HG03159 (cell line): ENCODE measurements around the gene NHLH2.

Experiments used
- ATAC-seq: cut with Tn5 transposase; IDR thresholded peaks from one replicate; pipeline ENCODE4 v1.9.1; 2021; ENCODE audit warnings: mild to moderate bottlenecking, moderate library complexity; ENCODE audit not compliant: unreplicated experiment

NHLH2 gene

DNA sequence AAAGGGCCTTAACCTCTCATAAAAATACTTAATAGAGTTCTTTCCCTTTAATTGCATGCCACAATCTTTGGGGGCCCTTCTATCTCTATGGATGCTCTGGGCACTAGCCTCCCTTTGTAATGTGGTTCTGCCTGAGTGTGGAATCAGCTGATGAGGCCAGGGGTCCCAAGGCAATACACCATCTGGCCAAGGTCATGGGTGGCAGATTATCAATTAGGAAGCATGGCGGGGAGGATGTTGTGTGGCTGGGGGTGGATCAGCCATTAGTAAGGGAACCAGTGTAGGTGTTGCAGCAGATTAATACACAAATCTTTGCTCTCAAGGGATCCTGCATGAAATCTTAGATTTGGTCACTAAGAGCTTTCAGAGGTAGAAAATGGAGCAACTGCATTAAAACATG lies 35.3 kb downstream of the NHLH2 start:
- ATAC-seq = no peak

GRCh38 chr1:115802416-115802815 lies 38.5 kb downstream of the NHLH2 start:
- ATAC-seq = no peak

DNA sequence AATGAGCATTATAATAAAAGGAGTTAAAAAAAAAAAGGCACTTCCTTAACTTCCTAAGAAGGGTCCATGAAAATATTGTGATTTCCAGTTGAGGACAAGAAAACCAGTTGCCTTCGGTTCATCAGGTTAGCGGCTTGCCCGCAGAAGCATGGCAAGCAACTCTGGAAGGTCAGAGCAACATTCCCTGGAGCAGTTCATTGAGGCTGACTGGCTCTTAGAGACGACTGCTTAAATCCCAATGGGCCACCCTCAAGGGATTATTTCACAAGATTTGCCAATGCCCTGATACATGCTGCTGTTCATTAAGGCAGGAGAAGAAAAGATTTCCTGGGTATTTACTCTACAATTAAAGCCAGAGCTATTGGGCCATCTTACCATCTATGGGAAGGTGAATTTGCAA lies 43.4 kb downstream of the NHLH2 start:
- ATAC-seq = no peak

DNA sequence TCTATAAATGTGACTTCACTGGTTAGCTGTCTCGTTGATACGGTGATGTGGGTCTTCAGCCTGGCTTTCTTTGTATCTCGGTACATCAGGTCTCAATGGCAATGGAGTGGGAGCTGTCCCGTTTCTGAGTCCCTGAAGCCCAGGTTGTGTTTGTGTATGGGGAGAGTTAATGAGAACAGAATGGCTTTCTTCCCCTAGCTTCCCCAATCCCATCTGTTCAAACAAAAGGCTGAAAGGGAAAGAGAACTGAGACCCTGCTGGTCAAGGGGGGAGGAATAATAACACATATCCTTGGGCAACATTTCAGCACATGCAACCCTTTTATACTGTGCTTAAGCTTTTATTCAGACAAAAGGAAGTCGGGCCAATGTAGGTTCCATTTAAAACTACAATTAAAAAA lies 44.0 kb downstream of the NHLH2 start:
- ATAC-seq = no peak

GRCh38 chr1:115796036-115796435 lies 44.9 kb downstream of the NHLH2 start:
- no peak for ATAC-seq

GRCh38 chr1:115794976-115795639 lies 45.8 kb downstream of the NHLH2 start:
- no peak for ATAC-seq

DNA sequence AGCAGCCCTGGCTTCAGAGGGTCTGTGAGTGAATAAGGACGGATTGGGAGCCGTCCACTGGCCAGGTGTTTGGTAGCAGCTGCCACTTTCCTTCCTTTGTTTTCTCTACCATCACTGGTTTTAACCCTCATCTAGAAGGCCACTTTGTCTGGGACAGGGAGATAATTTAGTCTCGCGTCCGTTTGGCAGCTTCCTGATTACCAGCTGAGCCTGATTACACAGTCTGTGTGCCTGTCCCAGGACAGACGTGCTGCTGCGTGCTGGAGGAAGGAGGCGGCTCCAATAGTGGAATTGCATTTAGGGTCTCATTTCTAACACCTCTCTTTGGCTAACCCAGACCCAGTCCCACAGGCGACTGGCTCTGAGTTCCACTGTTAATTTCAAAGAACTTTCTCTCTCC lies 47.8 kb downstream of the NHLH2 start:
- no peak for ATAC-seq

- no peak for ATAC-seq
These were observed 49.1 kb downstream of the NHLH2 start for GRCh38 chr1:115791816-115792215.

GRCh38 chr1:115790846-115791245 lies 50.1 kb downstream of the NHLH2 start:
- no peak for ATAC-seq

GRCh38 chr1:115790356-115790755 lies 50.6 kb downstream of the NHLH2 start:
- no peak for ATAC-seq
